GM12873 (cell line): ENCODE results near the gene ACAP2.

Experiments
- TF ChIP-seq, protein P1 (sequence below): IDR thresholded peaks from 2 replicates; pipeline ENCODE4 v1.5.1; 2012; ENCODE audit warnings: low read depth, mild to moderate bottlenecking, moderate library complexity, low read length, control low read depth; ENCODE audit not compliant: insufficient read depth; ENCODE audit errors: missing control alignments

Gene ACAP2

DNA sequence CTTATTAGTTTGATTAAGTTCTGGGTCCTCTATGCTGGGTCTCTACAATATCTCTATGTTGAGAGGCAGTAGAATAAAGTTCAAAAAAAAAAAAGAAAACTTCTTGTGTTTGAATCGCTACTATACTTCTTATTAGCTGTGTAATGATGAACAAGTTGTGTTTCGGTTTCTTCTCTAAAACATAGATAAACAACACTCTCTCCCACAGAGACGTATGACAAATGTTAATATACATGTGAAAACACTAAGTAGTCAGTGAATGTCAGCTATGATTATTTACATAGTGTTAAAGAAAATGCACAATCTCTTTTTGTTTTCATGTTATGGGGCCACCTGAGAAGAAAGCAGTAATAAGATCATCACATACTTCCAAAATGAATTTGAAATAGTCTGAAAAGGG is 45.3 kb downstream of the ACAP2 start:
- TF ChIP-seq, protein P1, sequence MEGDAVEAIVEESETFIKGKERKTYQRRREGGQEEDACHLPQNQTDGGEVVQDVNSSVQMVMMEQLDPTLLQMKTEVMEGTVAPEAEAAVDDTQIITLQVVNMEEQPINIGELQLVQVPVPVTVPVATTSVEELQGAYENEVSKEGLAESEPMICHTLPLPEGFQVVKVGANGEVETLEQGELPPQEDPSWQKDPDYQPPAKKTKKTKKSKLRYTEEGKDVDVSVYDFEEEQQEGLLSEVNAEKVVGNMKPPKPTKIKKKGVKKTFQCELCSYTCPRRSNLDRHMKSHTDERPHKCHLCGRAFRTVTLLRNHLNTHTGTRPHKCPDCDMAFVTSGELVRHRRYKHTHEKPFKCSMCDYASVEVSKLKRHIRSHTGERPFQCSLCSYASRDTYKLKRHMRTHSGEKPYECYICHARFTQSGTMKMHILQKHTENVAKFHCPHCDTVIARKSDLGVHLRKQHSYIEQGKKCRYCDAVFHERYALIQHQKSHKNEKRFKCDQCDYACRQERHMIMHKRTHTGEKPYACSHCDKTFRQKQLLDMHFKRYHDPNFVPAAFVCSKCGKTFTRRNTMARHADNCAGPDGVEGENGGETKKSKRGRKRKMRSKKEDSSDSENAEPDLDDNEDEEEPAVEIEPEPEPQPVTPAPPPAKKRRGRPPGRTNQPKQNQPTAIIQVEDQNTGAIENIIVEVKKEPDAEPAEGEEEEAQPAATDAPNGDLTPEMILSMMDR = no peak

DNA sequence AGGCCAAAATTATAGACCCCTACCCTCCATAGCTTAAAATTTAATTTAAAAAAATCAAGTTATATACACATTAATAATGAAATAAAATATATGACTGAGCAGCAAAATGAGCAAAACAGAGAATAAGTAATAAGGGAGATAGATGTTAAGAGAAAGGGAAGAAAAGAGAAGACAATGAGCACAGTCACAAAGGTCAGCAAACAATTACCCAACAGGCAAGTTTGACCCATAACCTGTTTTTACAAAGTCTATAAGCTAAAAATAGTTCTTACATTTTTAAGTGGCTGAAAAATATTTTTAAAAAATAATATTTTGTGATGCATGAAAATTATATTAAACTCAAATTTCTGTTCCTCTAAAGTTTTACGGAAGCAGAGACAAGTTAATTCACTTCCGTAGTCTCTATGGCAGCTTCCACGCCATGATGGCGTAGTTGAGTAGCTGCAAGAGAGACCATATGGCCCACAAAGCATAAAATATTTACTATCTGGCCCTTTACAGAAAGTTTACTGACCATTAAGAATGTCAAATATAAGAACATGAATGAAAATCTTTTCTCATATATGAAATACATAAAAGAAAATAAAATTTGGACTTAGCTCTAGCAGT is 47.5 kb downstream of the ACAP2 start:
- TF ChIP-seq, protein P1 = no peak

DNA sequence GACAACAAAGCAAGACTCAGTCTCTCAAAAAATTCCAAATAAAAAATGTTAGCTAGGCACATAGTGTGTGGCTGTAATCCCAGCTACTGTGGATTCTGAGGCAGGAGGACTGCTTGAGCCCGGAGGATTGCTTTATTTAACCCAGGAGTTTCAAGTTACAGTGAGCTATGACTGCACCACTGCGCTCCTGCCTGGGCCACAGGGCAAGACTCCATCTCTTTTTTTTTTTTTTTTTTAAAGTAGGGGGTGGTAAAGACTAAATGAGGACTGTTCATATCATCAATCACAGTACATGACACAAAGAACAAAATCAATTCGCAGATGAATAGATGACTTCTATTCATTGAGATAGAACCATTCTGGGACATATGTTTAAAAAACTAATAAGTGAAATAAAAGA is 48.1 kb downstream of the ACAP2 start:
- TF ChIP-seq, protein P1 = no peak

DNA sequence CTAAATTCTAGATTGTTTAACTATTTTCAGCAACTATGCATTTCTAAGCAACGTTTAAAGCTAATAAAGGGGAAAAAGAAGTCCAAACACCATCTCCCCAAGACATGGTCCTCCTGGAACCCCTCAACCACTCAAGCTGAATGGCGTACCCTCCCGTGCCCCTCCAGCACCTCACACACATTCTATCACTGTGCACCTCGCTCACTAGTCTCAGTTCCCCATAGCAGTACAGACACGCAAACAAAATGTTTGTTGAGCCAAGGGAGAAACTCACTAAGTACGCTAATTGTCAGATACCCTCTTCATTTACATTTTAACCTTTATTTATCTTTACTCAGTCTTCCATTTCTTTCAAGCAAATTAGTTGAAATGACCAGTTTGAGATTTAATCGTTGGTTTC is 48.8 kb downstream of the ACAP2 start:
- TF ChIP-seq, protein P1 = no peak

DNA sequence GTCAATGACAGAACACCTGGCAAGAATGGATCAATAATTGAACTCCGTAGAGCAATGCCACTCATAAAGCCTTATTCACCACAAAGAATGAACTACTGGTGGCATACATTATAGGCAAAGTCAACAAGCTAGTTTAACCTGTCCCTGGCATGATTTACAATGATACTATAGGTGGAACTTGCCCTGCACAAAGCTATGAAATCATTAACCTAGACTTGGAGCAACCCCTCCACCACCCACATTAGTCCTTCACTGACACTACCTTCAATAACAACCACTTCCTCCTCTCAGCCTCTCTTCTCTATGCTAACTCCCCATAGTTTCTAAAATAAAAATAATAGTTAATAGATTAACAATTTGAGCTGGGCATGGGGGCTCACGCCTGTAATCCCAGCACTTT is 54.4 kb downstream of the ACAP2 start:
- TF ChIP-seq, protein P1 = no peak

DNA sequence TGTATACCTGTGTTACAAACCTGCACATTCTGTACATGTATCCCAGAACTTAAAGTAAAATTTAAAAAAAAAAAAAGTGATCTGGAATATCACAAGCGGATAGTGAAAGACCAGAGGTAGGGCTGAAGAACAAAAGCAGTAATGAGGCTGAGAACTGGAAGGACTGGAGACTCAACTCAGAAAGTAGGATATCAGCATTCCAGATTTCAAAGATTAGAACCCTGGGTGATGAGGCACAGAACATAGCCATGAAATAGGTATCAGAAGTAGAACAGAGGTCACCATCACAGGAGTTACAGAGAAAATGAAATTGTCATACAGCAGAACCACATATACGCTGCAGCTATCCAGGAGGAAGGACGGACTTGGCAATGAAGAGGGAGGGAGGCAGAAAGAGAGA is 56.1 kb downstream of the ACAP2 start:
- TF ChIP-seq, protein P1 = no peak

DNA sequence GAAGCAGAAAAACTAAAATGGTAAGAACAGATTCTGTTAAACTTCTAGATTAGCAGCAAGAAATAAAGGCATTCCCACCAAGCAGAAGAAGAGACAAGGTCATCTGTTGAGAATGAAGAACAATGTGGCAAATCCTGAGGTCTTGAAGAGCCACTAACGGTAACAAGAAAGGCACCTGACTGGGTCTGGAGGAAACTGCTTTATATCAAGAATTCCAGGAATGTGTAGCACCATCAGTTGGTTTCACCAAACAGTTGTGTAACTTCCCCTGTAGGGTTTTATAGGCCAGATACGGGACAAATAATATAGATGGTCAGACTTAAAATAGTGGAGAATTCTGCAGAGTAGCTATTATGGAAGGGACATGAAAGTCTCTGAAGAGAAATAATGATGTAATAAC is 57.3 kb downstream of the ACAP2 start:
- TF ChIP-seq, protein P1 = no peak

DNA sequence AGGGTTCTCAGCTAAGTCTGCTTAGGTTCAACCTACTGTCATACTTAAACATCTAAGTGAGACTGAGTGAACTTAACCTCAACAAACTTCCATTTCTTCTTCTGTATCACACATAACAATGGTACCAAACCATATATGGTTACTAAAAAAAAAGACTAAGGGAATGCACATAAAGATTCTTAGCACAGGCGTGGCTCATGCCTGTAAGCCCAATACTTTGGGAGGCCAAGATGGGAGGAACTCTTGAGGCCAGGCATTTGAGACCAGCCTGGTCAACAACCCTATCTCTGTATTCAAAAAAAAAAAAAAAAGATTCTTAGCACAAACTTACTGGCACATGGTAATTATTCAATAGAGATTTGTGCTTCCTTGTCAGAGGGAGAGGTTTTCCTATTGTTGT is 57.9 kb downstream of the ACAP2 start:
- TF ChIP-seq, protein P1 = no peak
